Mesenchymal stem cell (in vitro differentiated cells and primary cell): ENCODE data around the gene LLGL1.

Experiments used
- DNase-seq: peaks from one replicate; pipeline ENCODE4 v3.0.0-alpha.2; 2013
- H2AFZ ChIP-seq: one replicate; pipeline ENCODE4 v1.6.1; 2013; ENCODE audit warnings: low read depth, mild to moderate bottlenecking, control low read depth, inconsistent platforms, low read length, moderate library complexity
- H2AK5ac ChIP-seq: 2 replicates; pipeline ENCODE4 v1.6.1; 2013; ENCODE audit warnings: low read length, moderate library complexity, mild to moderate bottlenecking, inconsistent platforms; ENCODE audit not compliant: severe bottlenecking
- H2BK120ac ChIP-seq: one replicate; pipeline ENCODE4 v1.6.1; 2013; ENCODE audit warnings: low read depth, mild to moderate bottlenecking, inconsistent platforms, low read length, moderate library complexity
- H2BK12ac ChIP-seq, 2 experiments: one replicate each; pipeline ENCODE4 v1.6.1; 2013; ENCODE audit warnings: inconsistent platforms in 2 of 2, low read length in 2 of 2, mild to moderate bottlenecking in 2 of 2, moderate library complexity in 2 of 2, control low read depth in 1 of 2
- H2BK15ac ChIP-seq: one replicate; pipeline ENCODE4 v1.6.1; 2013; ENCODE audit warnings: mild to moderate bottlenecking, low read depth, inconsistent platforms; ENCODE audit not compliant: poor library complexity, severe bottlenecking
- H2BK5ac ChIP-seq: 2 replicates; pipeline ENCODE4 v1.6.1; 2013; ENCODE audit warnings: low read depth, mild to moderate bottlenecking, low read length, control low read depth, inconsistent platforms; ENCODE audit not compliant: poor library complexity, severe bottlenecking
- H3K14ac ChIP-seq, 2 experiments: one replicate each; pipeline ENCODE4 v1.6.1; 2013; ENCODE audit warnings: inconsistent platforms in 2 of 2, low read length in 2 of 2, control low read depth in 1 of 2, mild to moderate bottlenecking in 1 of 2, moderate library complexity in 1 of 2
- H3K18ac ChIP-seq, 2 experiments: one replicate each; pipeline ENCODE4 v1.6.1; 2013; ENCODE audit warnings: inconsistent platforms in 2 of 2, low read length in 2 of 2, control low read depth in 1 of 2, low read depth in 1 of 2, mild to moderate bottlenecking in 1 of 2
- H3K23ac ChIP-seq, 2 experiments: one replicate each; pipeline ENCODE4 v1.6.1; 2013; ENCODE audit warnings: inconsistent platforms in 2 of 2, low read length in 2 of 2, mild to moderate bottlenecking in 2 of 2, moderate library complexity in 2 of 2, control low read depth in 1 of 2
- H3K27ac ChIP-seq: 2 replicates; pipeline ENCODE4 v1.5.1; 2013; ENCODE audit warnings: mild to moderate bottlenecking, moderate library complexity, low read length, control low read depth, inconsistent platforms; ENCODE audit not compliant: poor library complexity, severe bottlenecking
- H3K27me3 ChIP-seq, 2 experiments: 2 replicates each; pipeline versions ENCODE4 v1.6.1 to v1.7.0; 2013; ENCODE audit warnings: low read length in 2 of 2, mild to moderate bottlenecking in 2 of 2, moderate library complexity in 2 of 2, control low read depth in 1 of 2, inconsistent platforms in 1 of 2; ENCODE audit not compliant: control insufficient read depth in 1 of 2, insufficient read depth in 1 of 2
- H3K36me3 ChIP-seq, 2 experiments: 2 replicates each; pipeline versions ENCODE4 v1.6.1 to v1.7.0; 2013; ENCODE audit warnings: low read length in 2 of 2, control low read depth in 1 of 2, inconsistent platforms in 1 of 2, low read depth in 1 of 2, mild to moderate bottlenecking in 1 of 2; ENCODE audit not compliant: insufficient read depth in 2 of 2, control insufficient read depth in 1 of 2
- H3K4ac ChIP-seq, 2 experiments: one replicate each; pipeline ENCODE4 v1.6.1; 2013; ENCODE audit warnings: inconsistent platforms in 2 of 2, low read length in 2 of 2, mild to moderate bottlenecking in 2 of 2, moderate library complexity in 2 of 2, control low read depth in 1 of 2, low read depth in 1 of 2
- H3K4me1 ChIP-seq: 2 replicates; pipeline ENCODE4 v1.6.1; 2013; ENCODE audit warnings: low read depth, low read length, control low read depth; ENCODE audit not compliant: control insufficient read depth, insufficient read depth
- H3K4me2 ChIP-seq: 2 replicates; pipeline ENCODE4 v1.6.1; 2013; ENCODE audit warnings: low read length, mild to moderate bottlenecking, inconsistent platforms; ENCODE audit not compliant: poor library complexity, severe bottlenecking
- H3K4me3 ChIP-seq, 2 experiments: 2 replicates each; pipeline versions ENCODE4 v1.5.1 to v1.7.0; 2013; ENCODE audit warnings: low read length in 2 of 2, mild to moderate bottlenecking in 2 of 2, control low read depth in 1 of 2, low read depth in 1 of 2; ENCODE audit not compliant: insufficient read depth in 1 of 2
- H3K79me1 ChIP-seq: replicated peaks from 2 replicates; pipeline ENCODE4 v1.6.1; 2013; ENCODE audit warnings: mild to moderate bottlenecking, control low read depth, low read length, inconsistent platforms; ENCODE audit not compliant: poor library complexity, severe bottlenecking
- H3K9ac ChIP-seq: 2 replicates; pipeline ENCODE4 v1.7.0; 2013; ENCODE audit warnings: mild to moderate bottlenecking, low read length, moderate library complexity
- H3K9me3 ChIP-seq: 2 replicates; pipeline ENCODE4 v1.7.0; 2013; ENCODE audit warnings: mild to moderate bottlenecking, low read length; ENCODE audit not compliant: control insufficient read depth
- H4K8ac ChIP-seq: one replicate; pipeline ENCODE4 v1.6.1; 2013; ENCODE audit warnings: inconsistent platforms, mild to moderate bottlenecking, low read length, moderate library complexity
- H4K91ac ChIP-seq: one replicate; pipeline ENCODE4 v1.6.1; 2013; ENCODE audit warnings: mild to moderate bottlenecking, low read length, inconsistent platforms
- WGBS: methylation state at CpG from one replicate; pipeline ENCODE4 v1.1.7; 2013; ENCODE audit warnings: mixed read lengths; 5-methylcytosine and 5-hydroxymethylcytosine counted together

Gene LLGL1

DNA sequence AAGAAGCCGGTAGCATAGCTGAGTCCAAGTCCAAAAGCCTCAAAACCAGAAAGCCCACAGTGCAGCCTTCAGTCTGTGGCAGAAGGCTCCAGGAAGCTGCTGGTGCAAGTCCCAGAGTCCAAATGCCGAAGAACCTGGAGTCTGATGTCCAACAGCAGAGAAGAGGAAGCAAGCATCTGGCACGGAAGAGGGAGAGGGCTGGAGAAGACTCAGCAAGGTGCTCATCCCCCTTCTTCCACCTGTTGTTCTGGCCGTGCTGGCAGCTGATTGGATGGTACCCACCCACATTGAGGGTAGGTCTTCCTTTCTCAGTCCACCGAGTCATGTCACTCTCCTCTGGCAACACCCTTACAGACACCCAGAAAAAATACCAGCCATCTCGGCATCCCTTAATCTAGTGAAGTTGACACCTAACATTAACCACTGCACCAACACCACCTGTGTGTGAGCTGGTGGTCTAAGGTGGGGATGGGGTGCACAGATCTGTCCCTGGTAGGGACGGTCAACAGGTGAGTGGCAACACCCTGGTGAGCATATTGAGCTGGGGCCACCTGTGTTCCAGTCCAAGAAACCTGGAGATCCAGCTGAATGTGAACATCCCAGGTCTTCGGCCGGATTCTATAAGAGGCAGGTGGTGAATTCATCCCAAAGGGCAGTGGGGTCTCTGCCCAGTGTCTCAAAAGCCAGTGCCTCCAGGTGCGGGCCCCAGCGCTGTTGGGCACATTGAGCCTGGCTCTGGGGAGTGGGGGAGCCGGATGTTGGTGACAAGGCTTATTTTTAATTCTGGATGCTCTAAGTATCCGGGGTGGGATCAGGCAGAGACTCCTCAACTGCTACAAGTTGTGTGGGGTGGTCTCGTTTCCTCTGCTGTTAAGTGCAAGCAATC, 44.9 kb downstream of the LLGL1 start:
- Histone ChIP-seq H3K9ac (no peak overlapping the region), H2BK15ac (no peak overlapping the region), H3K23ac (no peak overlapping the region), H2BK5ac (no peak overlapping the region), H3K36me3 (peaks cover 39 to 45% of the 10 kb centered on the region in 2 experiments), H3K4me2 (no peak overlapping the region), H4K8ac (no peak overlapping the region), H3K9me3 (no peaks in the 10 kb centered on the region), H2BK12ac (no peak overlapping the region), H3K4me3 (no peak overlapping the region), H4K91ac (no peak overlapping the region), H2AK5ac (no peak overlapping the region), H2AFZ (no peak overlapping the region), H2BK120ac (no peak overlapping the region), H3K27ac (no peak overlapping the region), H3K4ac (no peak overlapping the region), H3K27me3 (no peaks in the 10 kb centered on the region), H3K4me1 (peaks cover 10% of the 10 kb centered on the region), H3K14ac (no peak overlapping the region), H3K79me1 (peaks cover 7% of the 10 kb centered on the region), H3K18ac (no peak overlapping the region)
- WGBS, result 94% methylated on average over 13 of the region's 14 CpGs
- no peak for DNase-seq

DNA sequence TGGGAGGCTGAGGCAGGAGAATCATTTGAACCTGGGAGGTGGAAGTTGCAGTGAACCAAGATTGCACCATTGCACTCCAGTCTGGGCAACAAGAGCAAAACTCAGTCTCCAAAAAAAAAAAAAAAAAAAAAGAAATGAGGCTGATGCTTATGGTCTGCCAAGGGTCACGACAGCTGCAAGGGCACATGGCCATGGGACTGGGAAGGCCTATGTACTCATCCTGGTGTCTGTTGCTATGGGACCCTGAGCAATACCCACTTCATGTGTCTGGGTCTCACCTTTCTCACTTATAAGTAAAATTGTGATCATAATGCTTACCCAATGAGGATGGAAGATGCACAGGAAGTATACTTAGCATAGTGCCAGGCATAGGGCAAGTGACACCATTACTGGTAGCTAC, 51.6 kb downstream of the LLGL1 start:
- Histone ChIP-seq H2BK12ac (no peak overlapping the region), H3K4me3 (no peak overlapping the region), H2AK5ac (no peak overlapping the region)

DNA sequence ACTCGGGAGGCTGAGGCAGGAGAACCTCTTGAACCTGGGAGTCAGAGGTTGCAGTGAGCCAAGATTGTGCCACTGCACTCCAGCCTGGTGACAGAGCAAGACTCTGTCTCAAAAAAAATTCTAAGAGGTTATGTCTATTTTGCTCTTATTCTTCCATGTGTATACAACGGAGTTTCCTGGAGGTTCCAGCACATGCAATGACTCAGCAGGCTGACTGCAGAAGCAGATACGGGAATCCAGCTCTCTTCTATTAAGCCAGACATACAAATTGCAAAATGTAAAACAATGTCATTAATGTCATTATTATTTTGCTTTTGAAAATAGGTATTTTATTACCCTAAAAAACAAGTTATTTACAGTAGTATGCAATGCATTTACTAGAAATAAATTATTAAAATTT, 53.4 kb downstream of the LLGL1 start:
- no peak overlapping the region for H3K4ac ChIP-seq
- H2BK15ac ChIP-seq, result no peak overlapping the region
- H3K4me3 ChIP-seq, result no peak overlapping the region
- H3K27ac ChIP-seq, result no peak overlapping the region
- no peak overlapping the region for H4K91ac ChIP-seq
- H2AK5ac ChIP-seq, result no peak overlapping the region
- H3K4me2 ChIP-seq, result no peak overlapping the region
- DNase-seq, result peak; percentile 83
- 89% methylated on average over 1 of the region's 3 CpGs for WGBS
- H2BK120ac ChIP-seq, result no peak overlapping the region
- no peak overlapping the region for H2BK12ac ChIP-seq
- no peaks in the 10 kb centered on the region for H3K9me3 ChIP-seq
- H3K14ac ChIP-seq, result no peak overlapping the region
- H3K4me1 ChIP-seq, result no peaks in the 10 kb centered on the region
- H4K8ac ChIP-seq, result no peak overlapping the region
- H3K23ac ChIP-seq, result no peak overlapping the region
- H3K9ac ChIP-seq, result no peak overlapping the region
- no peak overlapping the region for H2BK5ac ChIP-seq
- no peaks in the 10 kb centered on the region for H3K27me3 ChIP-seq
- H3K79me1 ChIP-seq, result peaks cover 29% of the 10 kb centered on the region
- no peak overlapping the region for H2AFZ ChIP-seq
- no peak overlapping the region for H3K18ac ChIP-seq
- H3K36me3 ChIP-seq, result peaks cover 77 to 81% of the 10 kb centered on the region in 2 experiments

More for the DNA sequence above, 51.6 kb downstream of the LLGL1 start:
- Histone ChIP-seq H3K4me2 (no peak overlapping the region), H3K27ac (no peak overlapping the region), H3K9me3 (no peaks in the 10 kb centered on the region), H2BK120ac (no peak overlapping the region), H4K91ac (no peak overlapping the region), H2BK15ac (no peak overlapping the region), H3K23ac (no peak overlapping the region), H3K36me3 (peaks cover 72 to 80% of the 10 kb centered on the region in 2 experiments), H3K27me3 (no peaks in the 10 kb centered on the region), H2BK5ac (no peak overlapping the region), H3K14ac (no peak overlapping the region), H3K4ac (no peak overlapping the region), H3K18ac (no peak overlapping the region), H2AFZ (no peak overlapping the region), H3K9ac (no peak overlapping the region), H3K79me1 (peaks cover 26% of the 10 kb centered on the region), H4K8ac (no peak overlapping the region), H3K4me1 (no peaks in the 10 kb centered on the region)
- no peak for DNase-seq
- 100% methylated on average over 1 of the region's 1 CpG for WGBS

DNA sequence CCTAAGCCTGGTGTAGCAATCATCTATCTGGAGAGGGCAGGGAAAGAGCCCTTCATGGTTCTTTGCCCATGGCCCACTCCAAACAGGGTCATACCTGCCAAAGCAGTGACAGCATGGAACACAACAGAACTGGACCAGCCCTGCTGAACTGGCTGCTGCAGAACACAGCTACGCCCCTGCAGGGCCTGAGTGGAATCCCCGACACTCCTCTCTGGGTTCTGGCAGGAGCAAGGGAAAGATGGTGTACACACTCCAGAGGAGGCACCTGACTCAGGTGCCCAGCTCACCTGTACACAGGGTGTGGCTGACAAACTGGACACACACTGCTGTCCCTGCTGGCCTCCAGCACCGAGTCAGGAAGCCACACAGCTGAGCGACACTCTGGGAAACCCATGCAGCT, 54.8 kb downstream of the LLGL1 start:
- no peak overlapping the region for H3K9ac ChIP-seq
- H2BK12ac ChIP-seq, result no peak overlapping the region
- peak overlapping the region; percentile 33 for H4K8ac ChIP-seq

More for the DNA sequence above, 54.8 kb downstream of the LLGL1 start:
- no peak overlapping the region for H3K4me2 ChIP-seq
- no peak overlapping the region for H3K18ac ChIP-seq
- peaks cover 31% of the 10 kb centered on the region for H3K79me1 ChIP-seq
- WGBS, result 97% methylated on average over 4 of the region's 4 CpGs
- no peak overlapping the region for H3K4ac ChIP-seq
- no peak for DNase-seq
- no peak overlapping the region for H2AK5ac ChIP-seq
- H3K27me3 ChIP-seq, result no peaks in the 10 kb centered on the region
- H3K4me3 ChIP-seq, result no peak overlapping the region
- no peaks in the 10 kb centered on the region for H3K4me1 ChIP-seq
- H4K91ac ChIP-seq, result peak overlapping the region; percentile 21
- no peak overlapping the region for H2BK120ac ChIP-seq
- H3K14ac ChIP-seq, result no peak overlapping the region
- H2BK15ac ChIP-seq, result no peak overlapping the region
- no peak overlapping the region for H3K27ac ChIP-seq
- H2AFZ ChIP-seq, result no peak overlapping the region
- H3K36me3 ChIP-seq, result peaks cover 76 to 83% of the 10 kb centered on the region in 2 experiments
- H2BK5ac ChIP-seq, result no peak overlapping the region
- H3K23ac ChIP-seq, result no peak overlapping the region
- no peaks in the 10 kb centered on the region for H3K9me3 ChIP-seq
